Loucy (cell line): Measurements from ENCODE around the gene COMMD10.

Experiments
- H2AFZ ChIP-seq: fragments of 200-600 bp; sonication (generic); 2 replicates; pipeline ENCODE4 v1.6.0; 2016; ENCODE audit warnings: antibody characterized with exemption, mild to moderate bottlenecking, low read length, moderate library complexity
- H3F3A ChIP-seq: fragments of 200-600 bp; 2 replicates; pipeline ENCODE4 v1.6.0; 2016; ENCODE audit warnings: antibody characterized with exemption, low read depth, mild to moderate bottlenecking
- H3K27me3 ChIP-seq: fragments of 200-600 bp; sonication (generic); 2 replicates; pipeline ENCODE4 v1.6.1; 2014; ENCODE audit warnings: low read length, mild to moderate bottlenecking; ENCODE audit not compliant: insufficient read depth, poor library complexity, severe bottlenecking
- H3K36me3 ChIP-seq: fragments of 200-600 bp; sonication (generic); 2 replicates; pipeline ENCODE4 v1.6.1; 2016; ENCODE audit warnings: low read length; ENCODE audit not compliant: insufficient read depth
- H3K4me1 ChIP-seq: fragments of 200-600 bp; sonication (generic); 2 replicates; pipeline ENCODE4 v1.5.1; 2014; ENCODE audit warnings: low read length, mild to moderate bottlenecking; ENCODE audit not compliant: insufficient read depth, poor library complexity, severe bottlenecking
- H3K4me2 ChIP-seq: fragments of 200-600 bp; sonication (generic); 2 replicates; pipeline ENCODE4 v1.6.0; 2014; ENCODE audit warnings: antibody characterized with exemption, low read length, low read depth, mild to moderate bottlenecking; ENCODE audit not compliant: poor library complexity, severe bottlenecking
- H3K4me3 ChIP-seq: fragments of 200-600 bp; sonication (generic); 2 replicates; pipeline ENCODE4 v1.5.1; 2014; ENCODE audit warnings: low read length, mild to moderate bottlenecking, mixed read lengths; ENCODE audit not compliant: poor library complexity, severe bottlenecking
- H3K79me2 ChIP-seq: fragments of 200-600 bp; sonication (generic); 2 replicates; pipeline ENCODE4 v1.6.1; 2014; ENCODE audit warnings: low read length; ENCODE audit not compliant: insufficient read depth
- H3K9ac ChIP-seq: fragments of 200-600 bp; sonication (generic); 2 replicates; pipeline ENCODE4 v1.6.0; 2014; ENCODE audit warnings: mild to moderate bottlenecking, low read depth, low read length, moderate library complexity; ENCODE audit not compliant: poor library complexity, severe bottlenecking
- H3K9me2 ChIP-seq: fragments of 200-600 bp; sonication (generic); replicated peaks from 2 replicates; pipeline ENCODE4 v1.6.1; 2016; ENCODE audit warnings: low read depth, low read length, mixed read lengths
- H3K9me3 ChIP-seq: fragments of 200-600 bp; sonication (generic); 2 replicates; pipeline ENCODE4 v1.6.1; 2014; ENCODE audit warnings: mild to moderate bottlenecking, antibody characterized with exemption, low read length, low read depth; ENCODE audit not compliant: insufficient read depth
- H4K20me1 ChIP-seq: fragments of 200-600 bp; sonication (generic); 2 replicates; pipeline ENCODE4 v1.6.0; 2014; ENCODE audit warnings: antibody characterized with exemption, low read length, mild to moderate bottlenecking; ENCODE audit not compliant: insufficient read depth, poor library complexity, severe bottlenecking
- CTCF ChIP-seq: fragments of 200-600 bp; sonication (generic); conservative IDR thresholded peaks from 2 replicates; pipeline ENCODE4 v1.5.1; 2014; ENCODE audit warnings: mild to moderate bottlenecking, antibody characterized with exemption, low read length
- EZH2phosphoT487 ChIP-seq: fragments of 200-600 bp; IDR thresholded peaks from 2 replicates; pipeline ENCODE4 v1.6.1; 2018; ENCODE audit warnings: antibody characterized with exemption, mild to moderate bottlenecking, moderate library complexity, borderline replicate concordance

COMMD10 gene

GRCh38 chr5:116313366-116313765 is 228.5 kb downstream of the COMMD10 start:
- Histone ChIP-seq H3K79me2 (no peaks in the 10 kb centered on the region), H2AFZ (peak overlapping the region; percentile 21; the same call in 1 of the 2 replicates), H3K4me1 (peaks cover 7% of the 10 kb centered on the region), H3K36me3 (no peaks in the 10 kb centered on the region), H3K9me2 (no peaks in the 10 kb centered on the region), H3K4me2 (peak overlapping the region; percentile 86), H3K27me3 (no peaks in the 10 kb centered on the region), H4K20me1 (no peaks in the 10 kb centered on the region), H3K9ac (peak overlapping the region; percentile 61), H3K9me3 (no peaks in the 10 kb centered on the region), H3F3A (no peaks in the 10 kb centered on the region), H3K4me3 (peak overlapping the region; percentile 58)
- TF ChIP-seq CTCF (no peak), EZH2phosphoT487 (no peak)

GRCh38 chr5:116315531-116315930 is 230.7 kb downstream of the COMMD10 start:
- no peak overlapping the region for H3K9ac ChIP-seq
- H3F3A ChIP-seq, result no peaks in the 10 kb centered on the region
- no peak overlapping the region for H3K4me3 ChIP-seq
- H2AFZ ChIP-seq, result no peak overlapping the region
- no peaks in the 10 kb centered on the region for H4K20me1 ChIP-seq
- no peaks in the 10 kb centered on the region for H3K27me3 ChIP-seq
- peaks cover 7% of the 10 kb centered on the region for H3K4me1 ChIP-seq
- no peaks in the 10 kb centered on the region for H3K36me3 ChIP-seq
- no peak for TF ChIP-seq CTCF
- TF ChIP-seq EZH2phosphoT487, result no peak
- no peak overlapping the region for H3K4me2 ChIP-seq
- no peaks in the 10 kb centered on the region for H3K79me2 ChIP-seq
- no peaks in the 10 kb centered on the region for H3K9me3 ChIP-seq
- H3K9me2 ChIP-seq, result no peaks in the 10 kb centered on the region

DNA sequence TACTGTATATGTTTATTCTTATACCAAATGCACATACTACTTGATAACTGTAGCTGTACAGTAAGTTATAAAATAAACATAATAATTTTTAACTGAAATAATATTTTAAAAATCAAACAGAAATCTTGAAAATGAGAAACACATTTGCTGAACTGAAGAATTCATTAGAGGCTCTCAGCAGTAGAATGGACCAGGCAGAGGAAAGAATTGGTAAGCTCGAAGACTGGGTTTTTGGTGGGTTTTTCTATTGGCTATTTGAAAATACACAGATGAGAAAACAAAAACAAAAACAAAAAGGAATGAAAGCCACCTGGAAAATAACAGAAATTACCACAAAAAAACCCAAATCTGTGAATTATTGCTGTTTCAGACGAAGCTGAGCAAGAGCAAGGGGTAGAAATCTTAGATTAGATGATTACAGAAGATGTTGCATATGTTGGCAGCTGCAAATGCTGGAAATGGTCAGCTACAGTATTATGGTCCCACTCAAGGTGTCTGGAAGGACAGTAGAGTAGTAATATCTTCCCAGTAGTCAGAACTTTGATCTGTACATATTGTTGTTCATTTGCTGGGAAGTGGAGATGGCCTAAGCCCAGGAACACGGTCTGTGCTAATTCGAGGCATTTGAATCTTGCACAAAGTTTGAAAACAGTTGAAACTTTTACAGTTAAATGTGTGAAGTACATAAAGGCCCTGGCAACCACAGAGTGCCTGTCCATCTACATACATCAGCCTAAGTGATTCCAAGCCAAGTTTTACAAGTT is 233.4 kb downstream of the COMMD10 start:
- Histone ChIP-seq H3K79me2 (no peaks in the 10 kb centered on the region), H3K9ac (no peak overlapping the region), H3K27me3 (no peaks in the 10 kb centered on the region), H3K4me1 (peaks cover 2% of the 10 kb centered on the region), H3K9me2 (no peaks in the 10 kb centered on the region), H3K4me3 (no peak overlapping the region), H3K4me2 (no peak overlapping the region), H3F3A (no peaks in the 10 kb centered on the region), H4K20me1 (no peaks in the 10 kb centered on the region), H3K9me3 (no peaks in the 10 kb centered on the region), H3K36me3 (no peaks in the 10 kb centered on the region), H2AFZ (no peak overlapping the region)
- TF ChIP-seq CTCF, result no peak
- TF ChIP-seq EZH2phosphoT487, result no peak
